GM13977 (cell line): ENCODE measurements around the gene GRID2.

Experiments
- DNase-seq: peaks from one replicate; pipeline ENCODE4 v3.0.0; 2012; ENCODE audit warnings: low spot score
- CTCF ChIP-seq: IDR thresholded peaks from 2 replicates; pipeline ENCODE4 v1.5.1; 2012; ENCODE audit warnings: mild to moderate bottlenecking, control low read depth; ENCODE audit not compliant: insufficient read depth; ENCODE audit errors: extremely low read depth, missing control alignments
- in situ Hi-C: fragments of 300-500 bp; cut with MboI; formaldehyde crosslinking; loops from one replicate; pipeline ENCODE4 v1.12.0; 2022; ENCODE audit warnings: low sequenced_read_pairs, low pct_unique_long_range_greater_than_20kb, mixed read lengths, inconsistent platforms; ENCODE audit not compliant: unreplicated experiment

The GRID2 gene

GRCh38 chr4:93731456-93731855, 1427.7 kb downstream of the GRID2 start:
- no peak for DNase-seq
- in situ Hi-C loops, result no loop called here
- no peak for TF ChIP-seq CTCF

- TF ChIP-seq CTCF, result no peak
- no peak for DNase-seq
- in situ Hi-C loops, result no loop called here
Measured at GRCh38 chr4:93732509-93732908, 1428.7 kb downstream of the GRID2 start.

GRCh38 chr4:93740890-93741289, 1437.1 kb downstream of the GRID2 start:
- DNase-seq, result no peak
- TF ChIP-seq CTCF, result no peak
- in situ Hi-C loops, result no loop called here

GRCh38 chr4:93743022-93743421, 1439.3 kb downstream of the GRID2 start:
- in situ Hi-C loops, result no loop called here
- DNase-seq, result no peak
- TF ChIP-seq CTCF, result no peak

- no peak for DNase-seq
- in situ Hi-C loops, result no loop called here
- no peak for TF ChIP-seq CTCF
Measured at GRCh38 chr4:93743635-93744034, 1439.9 kb downstream of the GRID2 start.

GRCh38 chr4:93744961-93745360, 1441.2 kb downstream of the GRID2 start:
- DNase-seq, result no peak
- TF ChIP-seq CTCF, result no peak
- in situ Hi-C loops, result no loop called here

GRCh38 chr4:93746031-93746430, 1442.3 kb downstream of the GRID2 start:
- no peak for TF ChIP-seq CTCF
- no peak for DNase-seq
- in situ Hi-C loops, result no loop called here
